Pancreas (tissue), 10 donors: ENCODE results near the gene DSCAM. TPM values are rescaled to one million over a fixed set of nuclear protein-coding genes. Genes with fewer than 3 reads are reported as not detected.
A peak's percentile ranks its signal among the peaks of the same experiment; 100 is the strongest.

Experiments
- ATAC-seq, 4 donors: fragments of 200-7000 bp; cut with Tn5 transposase; one replicate each; pipeline versions ENCODE4 v1.8.0 to v1.9.1; 2020; ENCODE audit warnings: mild to moderate bottlenecking in 4 of 4, moderate library complexity in 4 of 4
- DNase-seq, 6 donors: peaks; one replicate each; pipeline ENCODE4 v3.0.0-alpha.2; 2020
- FAIRE-seq: peaks from 2 replicates; lab custom pipeline; 2012; peaks lifted over from hg19 to GRCh38; lab: Jason Lieb, UNC
- H3K27ac ChIP-seq, 4 donors: fragments of 200-600 bp; sonication (generic); 1 replicate in 3 of 4; 2 replicates in 1 of 4; pipeline versions ENCODE4 v1.5.0 to v1.8.0; 2020
- H3K27me3 ChIP-seq, 4 donors: fragments of 200-600 bp; one replicate each; pipeline ENCODE4 v1.8.0; 2021
- H3K36me3 ChIP-seq, 3 donors: fragments of 200-600 bp; sonication (generic) in 1 of 3; one replicate each; pipeline versions ENCODE4 v1.5.0 to v1.8.0; 2020 to 2021
- H3K4me1 ChIP-seq, 3 donors: fragments of 200-600 bp; one replicate each; pipeline ENCODE4 v1.8.0; 2021
- H3K4me3 ChIP-seq, 4 donors: fragments of 200-600 bp; sonication (generic) in 2 of 4; one replicate each; pipeline versions ENCODE4 v1.5.0 to v1.8.0; 2020 to 2021
- H3K9me3 ChIP-seq, 4 donors: fragments of 200-600 bp; one replicate each; pipeline ENCODE4 v1.8.0; 2021
- WGBS, 2 donors: extraction: QIAGEN DNeasy Blood & Tissue Kit; methylation state at CpG; one replicate each; pipeline ENCODE4 v1.1.7; 2013; 5-methylcytosine and 5-hydroxymethylcytosine counted together
- intact Hi-C, 3 donors: fragments of 100-400 bp; cut with DNase I; formaldehyde crosslinking; loops; one replicate each; pipeline versions ENCODE4 v1.11.1 to v1.14.2; 2022
- polyA plus RNA-seq, 2 donors: library from polyadenylated mRNA; stranded (reverse); fragments of 200-250 nt; gene quantifications; one replicate each; pipeline ENCODE4 v1.2.3, GENCODE V29; 2013
- total RNA-seq, 6 donors: library from RNA; stranded (reverse); fragmentation: NEBNext Ultra II Directional in 4 of 6; extraction: Animal tissue kit (Norgen Biotek cat#: 25700) in 4 of 6; gene quantifications; one replicate each; pipeline versions ENCODE4 v1.2.1 to v1.2.4, GENCODE V29; 2021 to 2023
- TF ChIP-seq, protein P1 (sequence below), 4 donors: fragments of 200-600 bp; sonication (generic) in 3 of 4; IDR thresholded peaks; one replicate each; pipeline versions ENCODE4 v1.5.0 to v1.8.0; 2021; ENCODE audit warnings: antibody characterized with exemption in 4 of 4
- donor health status: healthy with polysubstance abuse.
- donor health status: DM: no; HTN: no; CAD: no; lungs with moderate emphysema.
- donor health status: DM: no; HTN: no; CAD: no.
- donor health status: control.
- donor health status: control.
- donor health status: Bipolar disorder and iron deficiency.
- donor health status: DM: yes; HTN: yes; CAD: no.
- donor health status: DM: no; HTN: no; CAD: no.
- donor health status: DM: no; HTN: no; CAD: no.
- donor health status: DM: yes; HTN: yes; CAD: no.

Gene DSCAM
- total and polyA plus RNA-seq, 8 donors: 0.05 to 0.77 (median 0.14) TPM

DNA sequence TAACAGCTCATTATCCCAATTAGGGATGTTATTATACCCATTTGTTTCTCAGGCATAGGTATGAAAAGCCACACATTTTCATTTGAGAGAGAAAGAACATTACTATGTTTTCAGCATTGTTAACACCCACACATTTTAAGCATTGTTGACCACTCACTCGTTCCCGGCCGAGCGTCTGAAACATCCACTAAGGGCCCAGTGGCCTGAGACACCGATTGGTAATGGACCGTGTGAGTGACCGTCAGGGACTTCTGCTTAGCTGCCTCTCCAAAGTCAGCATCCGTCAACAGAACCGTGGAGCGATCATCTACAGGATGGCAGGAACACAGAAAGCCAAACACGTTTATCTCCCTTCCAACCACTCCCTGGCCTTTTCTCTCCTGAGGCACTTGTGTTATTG lies 795.2 kb downstream of the DSCAM start:
- ATAC-seq (no peak), DNase-seq (no peak), FAIRE-seq (no peak)
- TF ChIP-seq, protein P1, sequence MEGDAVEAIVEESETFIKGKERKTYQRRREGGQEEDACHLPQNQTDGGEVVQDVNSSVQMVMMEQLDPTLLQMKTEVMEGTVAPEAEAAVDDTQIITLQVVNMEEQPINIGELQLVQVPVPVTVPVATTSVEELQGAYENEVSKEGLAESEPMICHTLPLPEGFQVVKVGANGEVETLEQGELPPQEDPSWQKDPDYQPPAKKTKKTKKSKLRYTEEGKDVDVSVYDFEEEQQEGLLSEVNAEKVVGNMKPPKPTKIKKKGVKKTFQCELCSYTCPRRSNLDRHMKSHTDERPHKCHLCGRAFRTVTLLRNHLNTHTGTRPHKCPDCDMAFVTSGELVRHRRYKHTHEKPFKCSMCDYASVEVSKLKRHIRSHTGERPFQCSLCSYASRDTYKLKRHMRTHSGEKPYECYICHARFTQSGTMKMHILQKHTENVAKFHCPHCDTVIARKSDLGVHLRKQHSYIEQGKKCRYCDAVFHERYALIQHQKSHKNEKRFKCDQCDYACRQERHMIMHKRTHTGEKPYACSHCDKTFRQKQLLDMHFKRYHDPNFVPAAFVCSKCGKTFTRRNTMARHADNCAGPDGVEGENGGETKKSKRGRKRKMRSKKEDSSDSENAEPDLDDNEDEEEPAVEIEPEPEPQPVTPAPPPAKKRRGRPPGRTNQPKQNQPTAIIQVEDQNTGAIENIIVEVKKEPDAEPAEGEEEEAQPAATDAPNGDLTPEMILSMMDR (IDR thresholded peaks at IDR 0.05): no peak
- 80% methylated on average over 11 of the region's 11 CpGs for WGBS, 2 donors
- Histone ChIP-seq H3K27ac (no peak overlapping the region), H3K9me3 (no peaks in the 10 kb centered on the region), H3K4me1 (no peaks in the 10 kb centered on the region), H3K36me3 (no peaks in the 10 kb centered on the region), H3K27me3 (peaks cover 0 to 7% (median 0%) of the 10 kb centered on the region in 4 donors), H3K4me3 (no peak overlapping the region)
- intact Hi-C loops: no loop called here

DNA sequence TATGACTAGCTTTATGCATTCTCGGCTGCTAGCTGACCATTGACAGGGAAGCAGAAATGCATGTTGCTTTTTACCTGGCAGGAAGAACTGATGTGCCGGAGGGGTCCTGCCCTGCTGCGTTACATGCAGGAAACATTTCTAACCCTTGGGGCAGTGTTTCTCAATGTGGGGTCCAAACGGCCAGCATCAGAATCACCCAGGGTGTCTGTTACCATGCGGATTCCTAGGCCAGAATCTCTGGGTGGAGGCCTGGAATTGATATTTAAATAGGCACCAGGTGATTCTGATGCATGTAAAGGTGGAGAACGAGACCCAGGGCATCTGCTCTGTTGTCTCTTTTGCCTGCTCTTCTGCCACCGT lies 797.0 kb downstream of the DSCAM start:
- H3K27ac ChIP-seq: no peak overlapping the region
- FAIRE-seq (no peak), ATAC-seq (no peak), DNase-seq (no peak)
- TF ChIP-seq, protein P1 (IDR thresholded peaks at IDR 0.05): no peak
- peaks cover 0 to 7% (median 0%) of the 10 kb centered on the region in 4 donors for H3K27me3 ChIP-seq
- no peaks in the 10 kb centered on the region for H3K36me3 ChIP-seq
- H3K9me3 ChIP-seq: no peaks in the 10 kb centered on the region
- intact Hi-C loops: no loop called here
- H3K4me3 ChIP-seq: no peak overlapping the region
- H3K4me1 ChIP-seq: no peaks in the 10 kb centered on the region
- WGBS, 2 donors: 50 to 55% methylated on average over 7 of the region's 7 CpGs

DNA sequence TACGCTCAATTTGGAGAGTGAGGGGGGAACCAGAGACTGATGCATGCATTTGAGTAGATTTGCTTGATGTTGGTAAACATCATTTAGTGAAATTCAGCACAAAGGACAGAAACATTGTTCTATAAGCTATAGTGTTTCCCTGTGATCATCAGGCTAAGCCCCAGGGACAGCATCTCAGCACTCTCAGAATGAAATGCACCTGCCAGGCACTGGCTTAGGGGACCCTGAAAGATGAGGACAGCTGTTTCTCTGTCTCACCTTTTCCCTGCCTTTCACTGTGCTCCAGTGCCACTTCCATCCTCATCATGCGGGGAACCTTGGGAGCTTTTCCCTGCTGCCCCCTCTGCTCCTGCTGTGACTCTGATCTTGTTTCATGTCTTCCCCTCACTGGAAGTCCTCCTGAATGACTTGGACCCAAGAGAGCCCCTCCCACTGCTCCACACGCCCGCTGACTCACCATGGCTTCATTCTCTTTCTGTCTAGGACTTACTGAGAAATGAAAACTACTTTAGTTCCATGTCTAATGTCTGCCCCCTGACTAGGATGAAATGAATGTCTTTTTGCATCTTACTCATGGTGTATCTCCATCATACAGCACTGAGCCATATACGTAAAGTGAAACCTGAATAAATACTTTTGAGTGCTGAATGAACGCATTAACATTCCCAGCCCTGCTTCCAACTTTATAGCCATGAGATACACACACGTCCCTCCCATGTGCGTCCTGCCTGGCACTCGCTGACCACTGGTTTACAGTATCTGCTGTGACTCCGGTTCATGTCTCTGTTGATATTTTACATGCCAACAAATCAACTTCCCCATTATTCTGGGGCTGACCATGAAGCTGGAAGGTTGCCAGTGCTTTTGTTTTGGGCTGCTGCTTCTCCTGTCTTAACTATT lies 797.7 kb downstream of the DSCAM start:
- H3K27ac ChIP-seq: no peak overlapping the region
- no peaks in the 10 kb centered on the region for H3K4me1 ChIP-seq
- 55 to 58% methylated on average over 10 of the region's 10 CpGs for WGBS, 2 donors
- no peaks in the 10 kb centered on the region for H3K9me3 ChIP-seq
- intact Hi-C loops: no loop called here
- ATAC-seq (no peak), DNase-seq (no peak), FAIRE-seq (no peak)
- peaks cover 0 to 7% (median 0%) of the 10 kb centered on the region in 4 donors for H3K27me3 ChIP-seq
- TF ChIP-seq, protein P1 (IDR thresholded peaks at IDR 0.05): no peak
- no peak overlapping the region for H3K4me3 ChIP-seq
- H3K36me3 ChIP-seq: no peaks in the 10 kb centered on the region

DNA sequence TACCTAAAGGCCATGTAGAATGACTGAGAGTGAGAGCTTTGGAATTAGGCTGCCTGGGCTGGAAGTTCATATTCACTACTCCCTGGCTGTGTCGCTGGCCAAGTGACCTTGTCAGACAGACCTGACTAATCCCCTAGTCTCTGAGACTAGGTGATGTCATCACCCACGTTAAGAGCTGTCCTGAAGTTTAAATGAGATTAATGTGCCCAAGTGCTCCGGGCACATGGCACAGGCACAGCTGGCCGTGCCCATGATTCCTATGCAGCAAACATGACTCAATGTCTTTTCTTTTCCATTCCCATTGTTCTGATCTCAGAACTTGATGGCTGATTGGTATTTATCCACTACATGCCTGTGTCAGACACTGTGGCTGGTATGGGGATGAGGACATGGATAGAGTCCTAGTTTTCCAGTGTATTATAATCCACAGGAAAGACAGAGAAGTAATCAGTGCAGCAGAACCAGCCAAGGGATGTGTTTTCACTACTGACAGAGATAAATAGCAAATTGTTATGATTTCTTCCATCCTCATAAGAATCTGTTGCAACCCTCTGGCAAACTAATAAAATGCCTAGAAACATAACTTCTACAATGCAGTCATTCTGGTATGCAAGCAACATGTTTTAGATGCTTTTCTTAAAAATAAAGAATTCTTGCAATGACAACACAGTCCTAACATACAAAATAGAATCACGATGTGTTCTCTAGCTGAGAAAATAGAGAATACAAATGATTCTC lies 798.8 kb downstream of the DSCAM start:
- no peak overlapping the region for H3K27ac ChIP-seq

More for the DNA sequence above, 798.8 kb downstream of the DSCAM start:
- H3K36me3 ChIP-seq: no peaks in the 10 kb centered on the region
- no peaks in the 10 kb centered on the region for H3K9me3 ChIP-seq
- intact Hi-C loops: no loop called here
- TF ChIP-seq, protein P1 (IDR thresholded peaks at IDR 0.05): no peak
- H3K4me1 ChIP-seq: no peaks in the 10 kb centered on the region
- ATAC-seq (peak in 3 of 4 donors; percentile 54 to 66 (median 58)), FAIRE-seq (no peak), DNase-seq (no peak)
- peaks cover 0 to 7% (median 0%) of the 10 kb centered on the region in 4 donors for H3K27me3 ChIP-seq
- no peak overlapping the region for H3K4me3 ChIP-seq
- WGBS, 2 donors: 22 to 23% methylated on average over 5 of the region's 5 CpGs
